ENCODE results near the gene PRKD1. TPM values are rescaled to one million over a fixed set of nuclear protein-coding genes. Genes with fewer than 3 reads are reported as not detected.
"Not testable (repeated sequence)": the region's sequence is repeated elsewhere in the genome, so short reads cannot be mapped to it uniquely, and the experiment has no call there.

PRKD1 gene
- polyA plus RNA-seq, 4 donors = 23.3 to 34.4 (median 29.3) TPM

DNA sequence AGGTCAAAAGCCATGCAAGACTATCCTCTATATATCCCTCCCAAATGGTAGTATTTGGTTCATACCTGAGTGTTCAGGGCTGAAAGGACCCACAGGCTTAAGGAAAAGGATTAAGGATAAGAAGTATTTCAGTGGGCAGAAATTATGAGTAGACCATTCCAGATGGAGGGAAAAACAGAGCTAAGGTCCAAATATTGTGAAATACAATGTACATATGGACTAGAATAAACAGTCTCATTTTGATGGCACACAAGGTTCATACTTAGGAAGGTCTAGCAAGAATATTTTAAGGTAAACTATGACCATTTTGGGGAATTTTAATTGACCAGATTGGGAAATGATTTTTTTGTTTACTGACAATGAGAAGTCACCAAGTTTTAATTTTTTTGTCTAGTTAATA lies 124.6 kb downstream of the PRKD1 start:
- no peak for DNase-seq (ENCODE audit: low read depth in 4 of 4, low spot score in 3 of 4)

DNA sequence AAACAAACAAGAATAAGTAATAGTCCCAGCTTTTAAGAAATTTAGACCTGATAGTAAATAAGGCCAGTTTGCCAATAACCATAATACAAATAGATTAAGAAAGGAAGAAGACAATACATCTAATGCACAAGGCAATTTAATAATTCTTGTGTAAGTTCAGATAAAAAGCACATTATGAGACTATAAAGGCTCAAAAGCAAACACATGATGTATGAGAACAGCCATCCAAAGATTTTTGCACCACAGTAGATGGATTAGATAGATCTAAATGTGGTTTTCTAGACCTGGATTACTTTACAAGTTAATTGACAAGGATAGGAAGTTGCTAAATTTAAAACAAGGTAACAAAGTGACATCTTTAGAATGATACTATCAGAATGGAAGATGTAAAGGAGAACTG lies 125.4 kb downstream of the PRKD1 start:
- DNase-seq (ENCODE audit: low read depth in 4 of 4, low spot score in 3 of 4) = no peak

DNA sequence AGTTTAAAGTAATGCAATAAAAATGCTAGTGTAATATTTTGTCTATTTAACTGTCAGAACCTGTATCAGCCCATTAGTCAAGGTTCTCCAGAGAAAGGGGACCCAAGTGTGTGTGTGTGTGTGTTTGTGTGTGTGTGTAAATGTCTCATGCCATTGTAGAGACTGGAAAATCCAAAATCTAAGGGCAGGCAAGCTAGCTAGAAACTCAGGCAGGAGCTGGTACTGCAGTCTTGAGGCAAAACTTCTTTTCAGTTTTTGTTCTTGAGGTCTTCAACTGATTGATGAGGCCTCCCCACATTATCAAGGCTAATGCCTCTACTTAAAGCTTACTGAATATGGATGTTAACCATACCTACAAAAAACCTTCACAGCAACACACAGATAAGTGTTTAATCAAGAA lies 126.7 kb downstream of the PRKD1 start:
- DNase-seq (ENCODE audit: low read depth in 4 of 4, low spot score in 3 of 4) = no peak

DNA sequence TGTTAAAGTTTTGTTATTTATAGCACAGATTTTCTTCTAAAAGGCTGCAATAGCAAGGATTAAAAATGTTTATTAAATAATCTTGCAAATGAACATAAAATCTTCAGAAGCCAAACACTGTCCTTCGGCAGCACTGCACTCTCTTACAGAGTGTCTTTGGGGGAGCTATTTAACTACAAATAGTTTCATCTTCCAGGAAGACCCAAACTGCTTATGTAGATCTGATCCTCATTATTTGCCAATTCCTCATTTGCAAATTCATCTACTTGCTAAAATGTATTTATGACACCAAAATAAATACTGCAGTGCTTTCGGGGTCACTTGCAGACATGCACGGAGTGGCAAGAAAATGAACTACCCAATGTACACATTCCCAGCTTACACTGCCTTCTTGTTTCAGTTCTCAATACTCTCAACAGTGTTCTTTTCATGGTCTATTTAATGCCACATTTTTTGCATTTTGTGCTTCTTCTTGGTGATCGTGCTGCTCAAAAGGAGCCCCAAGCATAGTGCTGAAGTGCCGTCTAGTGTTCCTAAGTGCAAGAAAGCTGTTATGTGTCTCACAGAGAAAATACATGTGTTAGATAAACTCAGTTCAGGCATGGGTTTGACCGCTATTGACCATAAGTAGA lies 128.1 kb downstream of the PRKD1 start:
- DNase-seq (ENCODE audit: low read depth in 4 of 4, low spot score in 3 of 4) = no peak

- DNase-seq (ENCODE audit: low read depth in 4 of 4, low spot score in 3 of 4) = no peak
These were observed 128.8 kb downstream of the PRKD1 start for GRCh38 chr14:29798811-29799210.

- no peak for DNase-seq (ENCODE audit: low read depth in 4 of 4, low spot score in 3 of 4)
These were observed 129.5 kb downstream of the PRKD1 start for GRCh38 chr14:29798108-29798663.

DNA sequence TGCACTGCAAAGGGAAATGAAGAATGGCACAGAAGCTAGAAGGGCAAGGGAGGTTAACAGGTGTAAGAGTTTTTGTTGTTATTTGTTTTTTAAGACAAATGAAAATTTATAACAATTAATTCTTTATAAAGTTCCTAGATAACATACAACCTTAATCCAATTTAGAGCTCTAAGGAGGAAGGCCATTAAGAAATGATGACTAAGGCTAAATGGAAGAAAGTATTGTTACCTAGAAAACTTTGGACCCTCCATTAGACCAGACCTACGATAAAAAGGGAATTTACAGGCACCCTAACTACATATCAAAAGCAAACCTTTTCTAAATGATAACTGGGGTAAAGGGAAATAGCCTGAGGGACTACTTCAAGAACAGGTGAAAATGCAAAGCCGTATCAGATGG lies 130.8 kb downstream of the PRKD1 start:
- no peak for DNase-seq (ENCODE audit: low read depth in 4 of 4, low spot score in 3 of 4)

- no peak for DNase-seq (ENCODE audit: low read depth in 4 of 4, low spot score in 3 of 4)
These were observed 138.2 kb downstream of the PRKD1 start for GRCh38 chr14:29789475-29789874.

- DNase-seq (ENCODE audit: low read depth in 4 of 4, low spot score in 3 of 4) = no peak
These were observed 139.6 kb downstream of the PRKD1 start for GRCh38 chr14:29788093-29788492.

- DNase-seq (ENCODE audit: low read depth in 4 of 4, low spot score in 3 of 4) = no peak
These were observed 144.1 kb downstream of the PRKD1 start for GRCh38 chr14:29783556-29783955.

DNA sequence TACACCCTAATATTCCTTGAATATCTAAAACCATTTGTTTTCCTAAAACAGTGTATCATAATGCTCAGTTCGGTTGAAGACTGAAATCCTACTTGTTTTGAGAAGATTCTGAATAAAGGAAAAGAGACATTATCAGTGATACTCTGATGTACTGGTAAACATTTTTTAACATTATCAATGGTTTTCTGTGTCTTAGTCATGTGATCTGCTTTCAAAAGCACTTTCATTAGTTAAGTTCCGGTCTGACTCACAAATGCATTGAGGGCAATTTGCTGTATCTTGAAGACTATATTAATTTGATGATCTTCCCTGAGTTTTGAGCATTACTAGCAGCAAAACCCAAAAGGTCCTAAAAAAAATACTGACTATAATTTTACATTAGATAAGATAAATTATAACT lies 145.6 kb downstream of the PRKD1 start:
- DNase-seq (ENCODE audit: low read depth in 4 of 4, low spot score in 3 of 4) = no peak

GRCh38 chr14:29777142-29777541 lies 150.5 kb downstream of the PRKD1 start:
- DNase-seq (ENCODE audit: low read depth in 4 of 4, low spot score in 3 of 4) = not testable (repeated sequence)

GRCh38 chr14:29773990-29774389 lies 153.7 kb downstream of the PRKD1 start:
- DNase-seq (ENCODE audit: low read depth in 4 of 4, low spot score in 3 of 4) = no peak

- no peak for DNase-seq (ENCODE audit: low read depth in 4 of 4, low spot score in 3 of 4)
These were observed 164.2 kb downstream of the PRKD1 start for GRCh38 chr14:29763342-29763858.

DNA sequence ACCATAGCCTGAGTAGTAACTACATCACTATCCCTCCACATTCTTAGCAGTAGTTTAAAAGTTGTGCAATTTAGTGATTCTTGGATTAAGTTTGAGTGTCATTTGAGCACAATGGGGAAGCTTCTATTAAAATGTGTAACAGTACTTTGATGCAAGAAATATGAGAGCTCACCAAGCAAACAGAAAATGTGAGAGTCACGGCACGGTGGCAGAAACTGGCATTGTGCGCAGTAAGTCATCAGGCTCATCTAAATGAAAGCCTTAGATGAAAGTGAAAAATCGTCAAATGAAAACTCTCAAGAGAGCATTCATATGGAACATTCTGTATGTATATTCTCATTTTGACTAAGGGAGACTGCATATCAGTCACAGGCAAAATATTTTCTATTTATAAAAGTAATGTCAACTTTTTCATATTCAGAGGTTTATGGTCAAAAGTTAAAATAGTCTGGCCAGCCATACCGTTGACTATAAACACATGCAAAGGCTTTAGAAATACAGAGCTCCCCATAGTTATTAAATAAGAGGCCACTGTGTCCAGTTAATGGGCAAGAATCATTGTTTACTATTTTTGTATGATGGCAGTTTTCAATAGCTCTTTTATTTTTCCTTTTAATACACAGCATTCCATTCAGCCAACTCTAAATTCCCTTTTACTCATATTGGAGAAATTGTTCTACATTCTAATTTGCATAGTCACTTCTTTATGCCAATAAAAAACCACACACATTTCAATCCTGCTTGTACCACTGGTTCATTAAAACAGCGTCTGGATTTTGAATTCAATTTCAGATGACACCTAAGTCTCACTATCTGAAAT lies 167.9 kb downstream of the PRKD1 start:
- no peak for DNase-seq (ENCODE audit: low read depth in 4 of 4, low spot score in 3 of 4)

GRCh38 chr14:29757711-29758233 lies 169.9 kb downstream of the PRKD1 start:
- no peak for DNase-seq (ENCODE audit: low read depth in 4 of 4, low spot score in 3 of 4)

DNA sequence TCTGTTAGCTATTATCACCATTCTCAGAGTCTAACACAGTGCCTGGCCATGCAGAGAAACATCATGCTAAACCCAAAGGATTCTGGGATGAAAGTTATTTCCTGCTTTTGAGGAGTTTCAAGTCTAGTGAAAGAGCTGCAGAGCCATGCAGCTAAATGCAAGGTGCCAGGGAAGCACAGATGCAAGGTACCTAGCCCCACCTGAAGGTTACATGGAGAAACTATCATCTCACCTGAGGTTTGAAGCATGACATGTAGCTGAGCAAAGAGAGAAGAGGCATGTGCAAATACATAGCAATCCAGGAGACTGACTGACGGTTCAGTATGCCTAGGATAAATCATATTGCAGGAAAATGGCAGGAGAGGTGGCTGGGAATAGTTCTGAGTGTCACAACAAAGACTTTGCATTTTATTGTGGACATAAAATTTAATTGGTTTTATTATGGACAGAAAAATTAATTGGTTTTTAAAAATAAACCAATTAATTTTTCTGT lies 170.4 kb downstream of the PRKD1 start:
- no peak for DNase-seq (ENCODE audit: low read depth in 4 of 4, low spot score in 3 of 4)

DNA sequence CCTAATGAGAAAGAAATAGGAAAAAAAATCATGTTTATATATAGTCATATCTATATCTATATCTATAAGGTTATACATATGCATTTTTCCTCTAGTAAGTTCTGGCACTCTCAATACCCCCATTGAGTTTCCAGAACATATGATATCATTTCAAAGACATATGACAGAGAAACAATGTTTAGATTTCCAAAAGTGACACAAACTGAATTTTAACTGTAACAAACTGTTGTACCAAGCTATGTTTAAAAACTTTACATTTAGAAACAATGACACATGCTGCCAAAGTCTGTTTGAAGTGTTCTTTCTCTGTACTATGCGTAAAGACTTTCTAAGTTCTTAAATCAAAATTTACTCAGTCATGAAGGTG lies 171.6 kb downstream of the PRKD1 start:
- no peak for DNase-seq (ENCODE audit: low read depth in 4 of 4, low spot score in 3 of 4)

DNA sequence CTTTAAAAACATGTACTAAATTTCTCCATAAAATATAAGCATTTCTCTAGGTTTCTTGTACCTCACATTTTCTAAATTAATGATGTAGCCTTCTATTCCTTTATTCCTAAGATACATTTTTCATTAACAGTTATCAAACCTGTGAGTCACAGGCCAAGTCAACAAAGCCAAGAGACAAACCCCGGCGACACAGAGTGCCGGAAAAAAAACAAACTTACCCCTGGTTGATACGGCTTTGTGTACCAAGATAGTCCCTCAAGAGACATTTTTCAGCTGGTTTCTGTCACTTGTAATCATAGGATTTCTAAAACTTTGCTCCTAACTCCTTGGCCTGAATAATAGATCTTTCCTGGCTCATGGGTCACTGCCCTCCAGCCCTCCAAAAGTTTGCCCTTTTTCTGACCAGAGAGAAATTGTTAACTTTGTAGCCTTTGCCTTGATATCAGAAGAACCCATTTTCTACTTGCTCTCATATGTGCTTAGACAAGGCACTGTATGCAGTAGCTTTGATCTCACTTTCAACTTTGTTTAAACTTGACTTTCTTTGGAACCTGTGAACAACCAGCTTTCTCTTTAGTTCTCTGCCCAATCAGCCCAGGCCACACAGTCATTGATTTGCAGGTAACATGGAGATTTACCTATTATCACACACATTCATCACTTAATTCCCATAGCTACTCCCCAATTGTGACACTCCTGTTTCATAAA lies 172.2 kb downstream of the PRKD1 start:
- DNase-seq (ENCODE audit: low read depth in 4 of 4, low spot score in 3 of 4) = no peak

GRCh38 chr14:29754134-29754533 lies 173.5 kb downstream of the PRKD1 start:
- DNase-seq (ENCODE audit: low read depth in 4 of 4, low spot score in 3 of 4) = no peak

Data from left renal pelvis (tissue), 4 donors.